Endothelial cell of umbilical vein (primary cell): ENCODE results near the gene SNCAIP. TPM values are rescaled to one million over a fixed set of nuclear protein-coding genes. Genes with fewer than 3 reads are reported as not detected.

Experiments
- BruUV-seq: library from RNA; stranded (reverse); fragments of 400-500 nt; replicated peaks from 2 replicates; lab custom pipeline; 2021; lab: Mats Ljungman, UMichigan
- CTCF ChIA-PET: fragments of 300-600, 350-600 bp; sonication (Branson Sonifier 250); formaldehyde crosslinking; loops from one replicate; lab custom pipeline; 2021; ENCODE audit warnings: antibody characterized with exemption, inconsistent platforms; lab: Charles Lee
- POLR2A ChIA-PET: fragments of 300-600, 350-600 bp; sonication (Branson Sonifier 250); formaldehyde crosslinking; loops from one replicate; lab custom pipeline; 2021; ENCODE audit warnings: antibody characterized with exemption, inconsistent platforms; lab: Charles Lee
- DNase-seq: peaks from one replicate; pipeline ENCODE4 v3.0.0-alpha.2; 2011; ENCODE audit warnings: low read depth, low spot score
- FAIRE-seq: peaks from 2 replicates; lab custom pipeline; 2011; peaks lifted over from hg19 to GRCh38; lab: Jason Lieb, UNC
- H2AFZ ChIP-seq: 2 replicates; pipeline ENCODE4 v1.6.0; 2012; ENCODE audit warnings: low read depth, low read length, control low read depth, inconsistent platforms
- H3K27ac ChIP-seq: 2 replicates; pipeline ENCODE4 v1.5.1; 2011; ENCODE audit warnings: low read depth, mild to moderate bottlenecking, control low read depth, low read length, moderate library complexity; ENCODE audit not compliant: insufficient read depth
- H3K27me3 ChIP-seq, 2 experiments: 2 replicates each; pipeline versions ENCODE4 v1.6.0 to v1.6.1; 2011; ENCODE audit warnings: low read length in 2 of 2, mixed read lengths in 1 of 2; ENCODE audit not compliant: control insufficient read depth in 2 of 2, insufficient read depth in 2 of 2
- H3K36me3 ChIP-seq, 2 experiments: 2 replicates in 1 of 2; 3 replicates in 1 of 2; pipeline ENCODE4 v1.5.1; 2011; ENCODE audit warnings: low read length in 2 of 2, mild to moderate bottlenecking in 1 of 2, moderate library complexity in 1 of 2; ENCODE audit not compliant: control insufficient read depth in 2 of 2, insufficient read depth in 2 of 2; ENCODE audit errors: extremely low read depth in 1 of 2
- H3K4me1 ChIP-seq: 3 replicates; pipeline ENCODE4 v1.5.1; 2011; ENCODE audit warnings: mild to moderate bottlenecking, low read length; ENCODE audit not compliant: control insufficient read depth, insufficient read depth; ENCODE audit errors: extremely low read depth
- H3K4me2 ChIP-seq: 2 replicates; pipeline ENCODE4 v1.6.1; 2011; ENCODE audit warnings: low read length, control low read depth, mixed read lengths; ENCODE audit not compliant: insufficient read depth
- H3K4me3 ChIP-seq, 3 experiments: fragments of 200-600 bp in 1 of 3; sonication (generic), shearing (Covaris generic) in 1 of 3; replicated peaks in 1 of 3; 2 replicates each; pipeline ENCODE4 v1.5.1; 2011 to 2016; ENCODE audit warnings: control low read depth in 3 of 3, low read length in 3 of 3, mild to moderate bottlenecking in 2 of 3, inconsistent platforms in 1 of 3, low read depth in 1 of 3, moderate library complexity in 1 of 3; ENCODE audit not compliant: insufficient read depth in 1 of 3
- H3K79me2 ChIP-seq: 2 replicates; pipeline ENCODE4 v1.6.0; 2012; ENCODE audit warnings: low read length, inconsistent platforms; ENCODE audit not compliant: control insufficient read depth, insufficient read depth
- H3K9ac ChIP-seq: replicated peaks from 2 replicates; pipeline ENCODE3; 2011; ENCODE audit warnings: low read length, control low read depth; ENCODE audit not compliant: insufficient read depth; ENCODE audit errors: extremely low read depth
- H3K9me1 ChIP-seq: replicated peaks from 3 replicates; pipeline ENCODE4 v1.6.0; 2011; ENCODE audit warnings: mild to moderate bottlenecking, low read length; ENCODE audit not compliant: control insufficient read depth, insufficient read depth; ENCODE audit errors: extremely low read depth
- H3K9me3 ChIP-seq: replicated peaks from 2 replicates; pipeline ENCODE4 v1.5.1; 2012; ENCODE audit warnings: low read length, inconsistent platforms; ENCODE audit not compliant: control insufficient read depth, insufficient read depth
- H4K20me1 ChIP-seq: replicated peaks from 2 replicates; pipeline ENCODE3; 2011; ENCODE audit warnings: mild to moderate bottlenecking, low read length; ENCODE audit not compliant: control insufficient read depth, insufficient read depth; ENCODE audit errors: extremely low read depth
- CTCF ChIP-seq, 2 donors: IDR thresholded peaks; 1 replicate in 1 of 2; 2 replicates in 1 of 2; pipeline ENCODE4 v1.5.1; 2011; ENCODE audit warnings: low read length in 2 of 2, mild to moderate bottlenecking in 2 of 2, moderate library complexity in 2 of 2, control low read depth in 1 of 2, inconsistent platforms in 1 of 2, low read depth in 1 of 2; ENCODE audit not compliant: insufficient read depth in 1 of 2; ENCODE audit errors: extremely low read depth in 1 of 2
- EZH2 ChIP-seq: IDR thresholded peaks from 2 replicates; pipeline ENCODE4 v1.6.1; 2012; ENCODE audit warnings: borderline replicate concordance, low read depth, mild to moderate bottlenecking, moderate library complexity, low read length, inconsistent platforms; ENCODE audit not compliant: severe bottlenecking
- FOS ChIP-seq: IDR thresholded peaks from 2 replicates; pipeline ENCODE4 v1.6.1; 2011; ENCODE audit warnings: mild to moderate bottlenecking, low read length, moderate library complexity, borderline replicate concordance; ENCODE audit not compliant: insufficient read depth
- GATA2 ChIP-seq: IDR thresholded peaks from 2 replicates; pipeline ENCODE4 v1.7.0; 2011; ENCODE audit warnings: low read depth, mild to moderate bottlenecking, moderate library complexity, mixed read lengths, low read length; ENCODE audit not compliant: insufficient read length, insufficient read depth
- JUN ChIP-seq: IDR thresholded peaks from 2 replicates; pipeline ENCODE4 v1.6.1; 2011; ENCODE audit warnings: borderline replicate concordance, low read depth; ENCODE audit not compliant: insufficient read length, insufficient read depth
- MAX ChIP-seq: IDR thresholded peaks from 2 replicates; pipeline ENCODE4 v1.6.1; 2011; ENCODE audit not compliant: insufficient read depth, insufficient read length
- MYC ChIP-seq: IDR thresholded peaks from one replicate; pipeline ENCODE4 v1.6.1; 2011; ENCODE audit warnings: mild to moderate bottlenecking, low read depth, low read length
- POLR2A ChIP-seq: IDR thresholded peaks from 2 replicates; pipeline ENCODE4 v1.6.1; 2012; ENCODE audit warnings: low read depth, mild to moderate bottlenecking, control low read depth, low read length
- POLR2AphosphoS5 ChIP-seq: IDR thresholded peaks from 2 replicates; pipeline ENCODE4 v1.6.1; 2012; ENCODE audit warnings: low read depth, mild to moderate bottlenecking, control low read depth, low read length, moderate library complexity; ENCODE audit not compliant: insufficient read depth
- dilution Hi-C: fragments of 300-500 bp; cut with MboI; formaldehyde crosslinking; loops from one replicate; pipeline ENCODE4 v1.15.0; 2019; ENCODE audit warnings: low sequenced_read_pairs; ENCODE audit not compliant: extremely low pct_ligation_motif_present
- intact Hi-C: fragments of 100-400 bp; cut with micrococcal nuclease; formaldehyde crosslinking; loops from one replicate; pipeline ENCODE4 v1.10.0; 2022
- polyA plus RNA-seq, 4 experiments: library from polyadenylated mRNA; depleted of rRNA in 3 of 4; stranded (reverse) in 3 of 4; unstranded in 1 of 4; fragments of >200 nt; gene quantifications; 2 replicates each; pipeline versions ENCODE4 v1.2.1 to v1.2.3, GENCODE V29; 2011 to 2012; ENCODE audit warnings: missing spikeins in 1 of 4
- total RNA-seq: library from RNA; stranded (reverse); gene quantifications from 2 replicates; pipeline ENCODE4 v1.2.3, GENCODE V29; 2021

Gene SNCAIP
- total and polyA plus RNA-seq, 2 donors (not counting 3 experiments of a cell fraction or from before 2014, with no cell fraction given) = 13.1 to 42.0 TPM

GRCh38 chr5:122264610-122265009 is 47.4 kb upstream of the SNCAIP start:
- TF ChIP-seq POLR2AphosphoS5 (no peak), CTCF (IDR thresholded peaks at IDR 0.05; ENCODE audit: extremely low read depth in 1 of 2, insufficient read depth in 1 of 2, low read depth in 1 of 2, low read length in 2 of 2) (no peak), POLR2A (no peak), GATA2 (no peak), MYC (no peak), MAX (no peak), JUN (no peak), EZH2 (no peak), FOS (no peak)
- no peaks in the 10 kb centered on the region for H3K9me3 ChIP-seq
- ChIA-PET CTCF (interaction anchor here (1.0 kb wide), 1 partner anchor 14 kb away, joined by 3 read pairs; no protein-coding TSS in a partner anchor), POLR2A (no interaction called here)
- no peak overlapping the region for H3K4me3 ChIP-seq
- no peak overlapping the region for H2AFZ ChIP-seq
- no peak overlapping the region for H3K9ac ChIP-seq
- no peak overlapping the region for H3K27ac ChIP-seq
- H4K20me1 ChIP-seq = no peaks in the 10 kb centered on the region
- H3K27me3 ChIP-seq = no peaks in the 10 kb centered on the region
- no peaks in the 10 kb centered on the region for H3K9me1 ChIP-seq
- FAIRE-seq = no peak
- no peak for DNase-seq
- BruUV-seq = no TSS peak
- H3K4me2 ChIP-seq = no peak overlapping the region
- no peaks in the 10 kb centered on the region for H3K36me3 ChIP-seq
- no peaks in the 10 kb centered on the region for H3K79me2 ChIP-seq
- dilution Hi-C loops = no loop called here
- intact Hi-C loops = no loop called here
- no peaks in the 10 kb centered on the region for H3K4me1 ChIP-seq
